ENCODE results near the gene PALD1. TPM values are rescaled to one million over a fixed set of nuclear protein-coding genes. Genes with fewer than 3 reads are reported as not detected.

Gene PALD1
- total and polyA plus RNA-seq, 3 donors from 2014 or later: 6.3 to 13.3 (median 8.3) TPM

DNA sequence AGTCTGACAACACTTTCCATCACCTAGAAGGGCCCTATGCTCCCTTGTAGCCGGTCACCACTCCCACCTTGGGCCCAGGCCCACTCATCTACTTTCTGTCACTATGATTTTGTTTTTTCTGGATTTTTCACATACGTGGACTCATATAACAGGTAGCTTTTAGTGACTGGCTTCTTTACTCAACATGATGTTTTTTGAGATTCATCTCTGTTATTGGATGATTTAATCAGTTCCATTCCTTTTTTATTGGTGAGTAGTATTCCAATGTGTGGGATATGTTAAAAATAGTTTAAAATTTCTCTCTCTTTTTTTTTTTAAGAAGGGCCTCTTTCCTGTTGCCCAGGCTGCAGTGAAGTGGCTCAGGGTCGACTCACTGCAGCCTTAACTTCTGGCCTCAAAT, 9.3 kb downstream of the PALD1 start:
- intact Hi-C loops (cut with DNase I; ENCODE audit: low total_unique reads): no loop called here
- 93 to 95% methylated on average over 3 of the region's 3 CpGs for WGBS, 2 donors
- H3K4me1 ChIP-seq: peaks cover 10% of the 10 kb centered on the region

DNA sequence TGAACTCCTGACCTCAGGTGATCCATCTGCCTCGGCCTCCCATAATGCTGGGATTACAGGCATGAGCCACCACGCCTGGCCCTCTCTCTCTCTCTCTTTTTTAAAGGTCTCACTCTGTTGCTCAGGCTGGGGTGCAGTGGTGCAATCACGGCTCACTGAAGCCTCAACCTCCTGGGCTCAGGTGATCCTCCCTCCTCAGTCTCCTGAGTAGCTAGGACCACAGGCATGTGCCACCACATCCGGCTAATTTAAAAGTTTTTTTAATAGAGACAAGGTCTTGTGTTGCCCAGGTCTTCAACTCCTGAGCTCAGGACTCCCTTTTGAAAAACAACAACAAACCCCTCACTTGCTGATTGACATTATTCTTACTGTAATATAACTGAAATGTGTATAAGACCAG, 11.6 kb downstream of the PALD1 start:
- DNase-seq: no peak
- Histone ChIP-seq H3K9me3 (no peaks in the 10 kb centered on the region), H3K27me3 (no peaks in the 10 kb centered on the region), H3K4me3 (no peak overlapping the region), H3K36me3 (ENCODE audit: low read depth, missing control alignments) (no peaks in the 10 kb centered on the region), H3K27ac (no peak overlapping the region), H3K4me1 (peaks cover 8% of the 10 kb centered on the region)
- WGBS, 2 donors: 94 to 96% methylated on average over 4 of the region's 4 CpGs
- no peak for TF ChIP-seq POLR2A (IDR thresholded peaks at IDR 0.05)
- TF ChIP-seq, protein P1, sequence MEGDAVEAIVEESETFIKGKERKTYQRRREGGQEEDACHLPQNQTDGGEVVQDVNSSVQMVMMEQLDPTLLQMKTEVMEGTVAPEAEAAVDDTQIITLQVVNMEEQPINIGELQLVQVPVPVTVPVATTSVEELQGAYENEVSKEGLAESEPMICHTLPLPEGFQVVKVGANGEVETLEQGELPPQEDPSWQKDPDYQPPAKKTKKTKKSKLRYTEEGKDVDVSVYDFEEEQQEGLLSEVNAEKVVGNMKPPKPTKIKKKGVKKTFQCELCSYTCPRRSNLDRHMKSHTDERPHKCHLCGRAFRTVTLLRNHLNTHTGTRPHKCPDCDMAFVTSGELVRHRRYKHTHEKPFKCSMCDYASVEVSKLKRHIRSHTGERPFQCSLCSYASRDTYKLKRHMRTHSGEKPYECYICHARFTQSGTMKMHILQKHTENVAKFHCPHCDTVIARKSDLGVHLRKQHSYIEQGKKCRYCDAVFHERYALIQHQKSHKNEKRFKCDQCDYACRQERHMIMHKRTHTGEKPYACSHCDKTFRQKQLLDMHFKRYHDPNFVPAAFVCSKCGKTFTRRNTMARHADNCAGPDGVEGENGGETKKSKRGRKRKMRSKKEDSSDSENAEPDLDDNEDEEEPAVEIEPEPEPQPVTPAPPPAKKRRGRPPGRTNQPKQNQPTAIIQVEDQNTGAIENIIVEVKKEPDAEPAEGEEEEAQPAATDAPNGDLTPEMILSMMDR (IDR thresholded peaks at IDR 0.05): no peak
- intact Hi-C loops (cut with DNase I; ENCODE audit: low total_unique reads): no loop called here

More for the DNA sequence above, 9.3 kb downstream of the PALD1 start:
- Histone ChIP-seq H3K9me3 (no peaks in the 10 kb centered on the region), H3K4me3 (no peak overlapping the region), H3K27ac (no peak overlapping the region), H3K36me3 (ENCODE audit: low read depth, missing control alignments) (no peaks in the 10 kb centered on the region), H3K27me3 (no peaks in the 10 kb centered on the region)
- no peak for TF ChIP-seq POLR2A (IDR thresholded peaks at IDR 0.05)
- TF ChIP-seq, protein P1 (IDR thresholded peaks at IDR 0.05): no peak
- DNase-seq: no peak

DNA sequence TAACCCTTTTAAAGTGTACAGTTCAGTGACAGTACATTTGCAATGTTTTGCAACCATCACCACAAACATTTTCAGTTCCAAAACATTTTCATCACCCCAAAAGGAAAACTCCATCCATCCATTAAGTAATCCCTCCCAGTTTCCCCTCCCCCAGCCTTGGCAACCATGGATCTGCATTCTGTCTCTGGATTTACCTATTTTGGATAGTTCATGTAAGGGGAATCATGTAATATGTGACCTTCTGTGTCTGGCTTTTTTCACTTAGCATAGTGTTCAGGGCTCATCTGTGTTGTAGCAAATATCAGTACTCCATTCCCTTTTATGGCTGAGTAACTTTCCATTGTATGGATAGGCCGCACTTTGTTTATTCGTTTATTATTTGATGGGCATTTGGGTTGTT, 13.0 kb downstream of the PALD1 start:
- no peaks in the 10 kb centered on the region for H3K27me3 ChIP-seq
- no peak for TF ChIP-seq POLR2A (IDR thresholded peaks at IDR 0.05)
- TF ChIP-seq, protein P1 (IDR thresholded peaks at IDR 0.05): no peak
- no peak overlapping the region for H3K4me3 ChIP-seq
- H3K9me3 ChIP-seq: no peaks in the 10 kb centered on the region
- DNase-seq: no peak
- 93 to 97% methylated on average over 2 of the region's 2 CpGs for WGBS, 2 donors
- H3K4me1 ChIP-seq: peaks cover 21% of the 10 kb centered on the region
- no peak overlapping the region for H3K27ac ChIP-seq
- intact Hi-C loops (cut with DNase I; ENCODE audit: low total_unique reads): no loop called here
- no peaks in the 10 kb centered on the region for H3K36me3 ChIP-seq (ENCODE audit: low read depth, missing control alignments)

DNA sequence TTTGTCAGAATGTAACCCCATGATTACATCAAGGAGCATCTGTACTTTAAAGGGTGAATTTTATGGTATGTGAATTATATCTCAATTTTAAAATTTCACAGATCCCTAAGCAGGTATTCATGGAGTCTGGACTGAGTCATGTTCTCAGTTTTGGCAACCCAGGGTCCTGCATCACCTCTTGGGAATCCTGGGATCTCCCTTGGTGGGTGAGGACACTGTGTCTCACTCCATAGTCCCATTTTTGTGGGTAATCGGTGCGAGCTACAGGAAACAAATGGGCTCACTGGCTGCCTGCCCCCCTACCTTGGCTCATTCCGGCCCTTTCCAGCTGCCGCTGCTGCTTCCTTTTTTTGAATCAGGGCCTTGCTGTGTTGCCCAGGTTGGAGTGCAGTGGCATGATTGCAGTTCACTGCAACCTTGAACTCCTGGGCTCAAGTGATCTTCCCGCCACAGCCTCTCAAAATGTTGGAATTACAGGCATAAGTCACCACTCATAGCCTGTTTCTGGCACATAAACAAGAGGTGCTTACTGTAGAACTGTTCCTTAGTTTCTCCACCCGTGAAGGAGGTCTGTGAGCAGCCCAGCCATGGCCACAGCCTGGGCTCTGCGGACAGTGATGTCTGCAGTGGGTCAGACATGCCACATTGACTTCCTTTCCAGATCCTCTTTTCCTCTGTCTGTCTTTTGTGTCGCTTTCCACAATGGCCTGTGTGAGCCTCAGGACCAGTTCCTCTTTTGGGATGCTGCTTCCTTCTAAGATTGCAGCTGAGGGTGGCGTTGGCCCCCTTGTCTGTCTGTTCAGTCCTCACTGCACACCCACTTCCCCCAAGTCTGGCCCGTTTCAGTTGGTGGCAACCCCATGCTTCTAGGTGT, 14.5 kb downstream of the PALD1 start:
- intact Hi-C loops (cut with DNase I; ENCODE audit: low total_unique reads): no loop called here
- H3K27ac ChIP-seq: no peak overlapping the region
- no peaks in the 10 kb centered on the region for H3K27me3 ChIP-seq
- no peaks in the 10 kb centered on the region for H3K36me3 ChIP-seq (ENCODE audit: low read depth, missing control alignments)
- H3K9me3 ChIP-seq: no peaks in the 10 kb centered on the region
- peaks cover 21% of the 10 kb centered on the region for H3K4me1 ChIP-seq
- 77 to 80% methylated on average over 7 to 10 of the region's 10 CpGs for WGBS, 2 donors
- TF ChIP-seq, protein P1 (IDR thresholded peaks at IDR 0.05): no peak
- TF ChIP-seq POLR2A (IDR thresholded peaks at IDR 0.05): no peak
- no peak overlapping the region for H3K4me3 ChIP-seq
- DNase-seq: no peak

Measured in testis (tissue), 3 donors.